K562 (cell line): ENCODE data around the gene PPP3CB. TPM values are rescaled to one million over a fixed set of nuclear protein-coding genes. Genes with fewer than 3 reads are reported as not detected.

Experiments
- CAMTA2 ChIP-seq: fragments of 250-450 bp; sonication (Bioruptor Pico); conservative IDR thresholded peaks from 2 replicates; pipeline ENCODE4 v1.5.1; 2022
- DNMT1 ChIP-seq: fragments of 450-650 bp; IDR thresholded peaks from 2 replicates; pipeline ENCODE4 v1.6.1; 2016; ENCODE audit warnings: antibody characterized with exemption, mild to moderate bottlenecking
- EZH2 ChIP-seq: IDR thresholded peaks from 2 replicates; pipeline ENCODE4 v1.6.1; 2012; ENCODE audit warnings: low read depth, mild to moderate bottlenecking, inconsistent platforms, low read length, borderline replicate concordance
- FIP1L1 ChIP-seq: fragments of 200-400 bp; formaldehyde crosslinking; IDR thresholded peaks from 2 replicates; pipeline ENCODE4 v1.6.1; 2018; ENCODE audit warnings: mild to moderate bottlenecking, low read depth, low read length; ENCODE audit not compliant: poor library complexity, severe bottlenecking
- FOXK2 ChIP-seq, 2 experiments: fragments of 450-650 bp; IDR thresholded peaks in 1 of 2; conservative IDR thresholded peaks in 1 of 2; 2 replicates each; pipeline ENCODE4 v1.6.1; 2016; ENCODE audit warnings: low read depth in 2 of 2, mild to moderate bottlenecking in 1 of 2
- GTF2E2 ChIP-seq: fragments of 200-800 bp; sonication (Bioruptor generic); IDR thresholded peaks from 2 replicates; pipeline ENCODE4 v1.6.1; 2016; ENCODE audit warnings: missing genetic modification characterization, missing compliant biosample characterization
- HOXB6 ChIP-seq: fragments of 250-450 bp; sonication (Bioruptor Pico); IDR thresholded peaks from 2 replicates; pipeline ENCODE4 v1.5.1; 2022; ENCODE audit warnings: mild to moderate bottlenecking, borderline replicate concordance
- IFI16 ChIP-seq: fragments of 250-450 bp; sonication (Bioruptor Pico); IDR thresholded peaks from 2 replicates; pipeline ENCODE4 v2.1.2; 2022; ENCODE audit warnings: mild to moderate bottlenecking, inconsistent platforms
- JUNB ChIP-seq: fragments of 450-650 bp; formaldehyde crosslinking; conservative IDR thresholded peaks from 2 replicates; pipeline ENCODE4 v1.4.0; 2020; ENCODE audit warnings: mild to moderate bottlenecking
- NFYB ChIP-seq: IDR thresholded peaks from 2 replicates; pipeline ENCODE4 v1.6.1; 2011; ENCODE audit warnings: mild to moderate bottlenecking, moderate library complexity; ENCODE audit not compliant: insufficient read length; ENCODE audit errors: extremely low read depth
- PHF21A ChIP-seq: fragments of 450-650 bp; IDR thresholded peaks from 2 replicates; pipeline ENCODE4 v1.6.1; 2017; ENCODE audit warnings: low read depth, borderline replicate concordance
- POU5F1 ChIP-seq: fragments of 150-350 bp; IDR thresholded peaks from 2 replicates; pipeline ENCODE4 v1.6.1; 2014; ENCODE audit warnings: borderline replicate concordance, low read length, low read depth, mild to moderate bottlenecking; ENCODE audit not compliant: partially characterized antibody
- RAD21 ChIP-seq, 2 experiments: fragments of 250-450 bp in 1 of 2; fragments of 450-650 bp in 1 of 2; sonication (Bioruptor Pico) in 1 of 2; formaldehyde crosslinking in 1 of 2; IDR thresholded peaks in 1 of 2; conservative IDR thresholded peaks in 1 of 2; 2 replicates each; pipeline versions ENCODE4 v1.4.0 to v1.8.0; 2020 to 2022; ENCODE audit warnings: mild to moderate bottlenecking in 2 of 2, moderate library complexity in 1 of 2
- RB1 ChIP-seq: fragments of 450-650 bp; IDR thresholded peaks from 2 replicates; pipeline ENCODE4 v1.6.1; 2017; ENCODE audit warnings: low read depth, mild to moderate bottlenecking
- SMAD1 ChIP-seq: fragments of 150-350 bp; IDR thresholded peaks from 2 replicates; pipeline ENCODE4 v1.6.1; 2014; ENCODE audit warnings: low read length, low read depth; ENCODE audit not compliant: partially characterized antibody
- SP1 ChIP-seq: sonication (generic); formaldehyde crosslinking; IDR thresholded peaks from 2 replicates; pipeline ENCODE4 v1.8.1; 2022; ENCODE audit warnings: mild to moderate bottlenecking, missing genetic modification reagents
- TAL1 ChIP-seq: fragments of 450-650 bp; IDR thresholded peaks from 2 replicates; pipeline ENCODE4 v1.6.1; 2016; ENCODE audit warnings: mild to moderate bottlenecking
- TBP ChIP-seq: optimal IDR thresholded peaks from 2 replicates; pipeline ENCODE3; 2011; ENCODE audit warnings: low read depth, low read length, improper control_type of control experiment
- TCF3 ChIP-seq: sonication (generic); formaldehyde crosslinking; IDR thresholded peaks from 2 replicates; pipeline ENCODE4 v1.4.0; 2020; ENCODE audit warnings: mild to moderate bottlenecking, missing genetic modification reagents
- XRCC3 ChIP-seq: fragments of 450-650 bp; IDR thresholded peaks from 2 replicates; pipeline ENCODE4 v1.6.1; 2017; ENCODE audit warnings: mild to moderate bottlenecking, moderate library complexity
- ZNF134 ChIP-seq: fragments of 250-450 bp; sonication (Bioruptor Pico); conservative IDR thresholded peaks from 2 replicates; pipeline ENCODE4 v1.4.0; 2020
- ZNF431 ChIP-seq: sonication (generic); formaldehyde crosslinking; IDR thresholded peaks from 2 replicates; pipeline ENCODE4 v1.8.0; 2022; ENCODE audit warnings: mild to moderate bottlenecking, missing genetic modification reagents
- ZNF586 ChIP-seq: fragments of 450-650 bp; formaldehyde crosslinking; conservative IDR thresholded peaks from 2 replicates; pipeline ENCODE4 v1.4.0; 2020; ENCODE audit warnings: mild to moderate bottlenecking, moderate library complexity
- polyA plus RNA-seq, 8 experiments: library from polyadenylated mRNA; depleted of rRNA in 4 of 8; stranded (reverse) in 5 of 8; unstranded in 3 of 8; fragments of >200 nt; fragmentation: Nextera tagmentation in 2 of 8; fragmentation: Illumina TruSeq in 1 of 8; extraction: Ambion mirVana in 2 of 8; extraction: Trizol in 1 of 8; gene quantifications; 2 replicates each; pipeline versions ENCODE4 v1.2.1 to v1.2.3, GENCODE V29; 2011 to 2014; ENCODE audit warnings: inconsistent platforms in 1 of 8, missing spikeins in 1 of 8
- total RNA-seq, 7 experiments: library from RNA; depleted of rRNA in 6 of 7; stranded (reverse); fragments of >200 nt in 6 of 7; fragmentation: Illumina TruSeq in 2 of 7; extraction: Trizol in 2 of 7; gene quantifications; 2 replicates each; pipeline versions ENCODE4 v1.2.1 to v1.2.3, GENCODE V29; 2011 to 2021; ENCODE audit warnings: low replicate concordance in 1 of 7
- TF ChIP-seq, protein P1 (sequence below): fragments of 450-650 bp; conservative IDR thresholded peaks from 2 replicates; pipeline ENCODE4 v1.6.1; 2016; ENCODE audit warnings: missing genetic modification characterization, low read depth, mild to moderate bottlenecking, control low read depth, missing compliant biosample characterization
- TF ChIP-seq, protein P2 (sequence below): fragments of 450-650 bp; IDR thresholded peaks from 2 replicates; pipeline ENCODE4 v1.6.1; 2018; ENCODE audit warnings: mild to moderate bottlenecking, low read depth; ENCODE audit not compliant: partially characterized antibody
- TF ChIP-seq, protein P3 (sequence below): sonication (generic); formaldehyde crosslinking; IDR thresholded peaks from 2 replicates; pipeline ENCODE4 v1.4.0; 2020; ENCODE audit warnings: mild to moderate bottlenecking, missing genetic modification reagents

The PPP3CB gene
- total and polyA plus RNA-seq, 9 of the 15 experiments (the other 6 are each of a cell fraction or from before 2014, with no cell fraction given) = 9.6 to 27.6 (median 17.8) TPM

DNA sequence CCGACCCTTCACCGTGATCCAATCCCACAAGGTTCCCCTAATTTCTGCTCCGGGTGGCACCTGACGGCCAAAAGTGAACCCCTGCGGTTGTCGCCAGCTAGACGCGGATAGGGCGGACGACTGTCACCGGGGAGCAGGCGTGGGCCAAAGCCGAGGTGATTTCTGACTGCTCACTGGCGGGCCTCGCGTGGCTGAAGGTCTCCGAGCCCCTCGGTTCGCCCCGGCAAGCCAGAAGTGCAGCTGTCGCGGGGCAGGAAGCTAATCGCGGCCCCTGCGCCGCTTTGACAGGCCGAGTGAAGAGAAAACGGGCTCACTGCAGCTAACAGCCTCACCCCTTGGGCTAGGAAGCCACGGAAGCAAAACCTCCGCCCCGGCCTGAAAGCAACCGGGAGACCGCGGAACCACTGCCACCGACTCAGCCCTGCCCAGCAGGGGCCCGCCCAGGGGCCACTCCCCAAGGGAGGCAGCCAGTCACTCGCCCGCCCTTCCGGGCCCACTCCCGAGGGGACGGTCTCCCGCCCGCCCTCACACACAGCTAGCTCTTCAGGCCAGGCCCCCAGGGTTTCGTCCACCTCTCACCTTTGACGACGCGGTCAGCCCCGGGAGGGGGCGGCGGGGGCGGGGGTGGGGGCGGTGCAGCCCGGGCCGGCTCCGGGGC is 469 bp downstream of the PPP3CB start (continued):
- TF ChIP-seq, protein P1, sequence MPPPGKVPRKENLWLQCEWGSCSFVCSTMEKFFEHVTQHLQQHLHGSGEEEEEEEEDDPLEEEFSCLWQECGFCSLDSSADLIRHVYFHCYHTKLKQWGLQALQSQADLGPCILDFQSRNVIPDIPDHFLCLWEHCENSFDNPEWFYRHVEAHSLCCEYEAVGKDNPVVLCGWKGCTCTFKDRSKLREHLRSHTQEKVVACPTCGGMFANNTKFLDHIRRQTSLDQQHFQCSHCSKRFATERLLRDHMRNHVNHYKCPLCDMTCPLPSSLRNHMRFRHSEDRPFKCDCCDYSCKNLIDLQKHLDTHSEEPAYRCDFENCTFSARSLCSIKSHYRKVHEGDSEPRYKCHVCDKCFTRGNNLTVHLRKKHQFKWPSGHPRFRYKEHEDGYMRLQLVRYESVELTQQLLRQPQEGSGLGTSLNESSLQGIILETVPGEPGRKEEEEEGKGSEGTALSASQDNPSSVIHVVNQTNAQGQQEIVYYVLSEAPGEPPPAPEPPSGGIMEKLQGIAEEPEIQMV (tag) = no peak
- TF ChIP-seq PHF21A = no peak
- no peak for TF ChIP-seq HOXB6 (CRISPR knock-in tag)
- no peak for TF ChIP-seq IFI16 (CRISPR knock-in tag)
- no peak for TF ChIP-seq TAL1
- TF ChIP-seq FOXK2 (conservative IDR thresholded peaks at IDR 0.05 in 1 of 2, IDR thresholded peaks at IDR 0.05 in 1 of 2; ENCODE audit: low read depth in 2 of 2) = no peak
- no peak for TF ChIP-seq POU5F1
- TF ChIP-seq ZNF586 (CRISPR knock-in tag) = no peak
- TF ChIP-seq TCF3 (CRISPR knock-in tag) = no peak; the same call in 1 of the 2 replicates
- TF ChIP-seq TBP = peak; percentile 69
- peak; percentile 90 for TF ChIP-seq CAMTA2
- TF ChIP-seq DNMT1 = no peak
- TF ChIP-seq ZNF134 (CRISPR knock-in tag) = no peak
- no peak for TF ChIP-seq NFYB
- TF ChIP-seq, protein P2, sequence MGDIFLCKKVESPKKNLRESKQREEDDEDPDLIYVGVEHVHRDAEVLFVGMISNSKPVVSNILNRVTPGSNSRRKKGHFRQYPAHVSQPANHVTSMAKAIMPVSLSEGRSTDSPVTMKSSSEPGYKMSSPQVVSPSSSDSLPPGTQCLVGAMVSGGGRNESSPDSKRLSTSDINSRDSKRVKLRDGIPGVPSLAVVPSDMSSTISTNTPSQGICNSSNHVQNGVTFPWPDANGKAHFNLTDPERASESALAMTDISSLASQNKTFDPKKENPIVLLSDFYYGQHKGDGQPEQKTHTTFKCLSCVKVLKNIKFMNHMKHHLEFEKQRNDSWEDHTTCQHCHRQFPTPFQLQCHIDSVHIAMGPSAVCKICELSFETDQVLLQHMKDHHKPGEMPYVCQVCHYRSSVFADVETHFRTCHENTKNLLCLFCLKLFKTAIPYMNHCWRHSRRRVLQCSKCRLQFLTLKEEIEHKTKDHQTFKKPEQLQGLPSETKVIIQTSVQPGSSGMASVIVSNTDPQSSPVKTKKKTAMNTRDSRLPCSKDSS = no peak
- TF ChIP-seq XRCC3 = no peak
- TF ChIP-seq JUNB = no peak
- no peak for TF ChIP-seq SP1 (CRISPR knock-in tag)
- TF ChIP-seq RAD21 (CRISPR knock-in tag; conservative IDR thresholded peaks at IDR 0.05 in 1 of 2, IDR thresholded peaks at IDR 0.05 in 1 of 2) = no peak
- peak; percentile 91 for TF ChIP-seq FIP1L1
- TF ChIP-seq GTF2E2 (tag) = peak; percentile 89
- no peak for TF ChIP-seq EZH2
- TF ChIP-seq SMAD1 = no peak
- TF ChIP-seq, protein P3, sequence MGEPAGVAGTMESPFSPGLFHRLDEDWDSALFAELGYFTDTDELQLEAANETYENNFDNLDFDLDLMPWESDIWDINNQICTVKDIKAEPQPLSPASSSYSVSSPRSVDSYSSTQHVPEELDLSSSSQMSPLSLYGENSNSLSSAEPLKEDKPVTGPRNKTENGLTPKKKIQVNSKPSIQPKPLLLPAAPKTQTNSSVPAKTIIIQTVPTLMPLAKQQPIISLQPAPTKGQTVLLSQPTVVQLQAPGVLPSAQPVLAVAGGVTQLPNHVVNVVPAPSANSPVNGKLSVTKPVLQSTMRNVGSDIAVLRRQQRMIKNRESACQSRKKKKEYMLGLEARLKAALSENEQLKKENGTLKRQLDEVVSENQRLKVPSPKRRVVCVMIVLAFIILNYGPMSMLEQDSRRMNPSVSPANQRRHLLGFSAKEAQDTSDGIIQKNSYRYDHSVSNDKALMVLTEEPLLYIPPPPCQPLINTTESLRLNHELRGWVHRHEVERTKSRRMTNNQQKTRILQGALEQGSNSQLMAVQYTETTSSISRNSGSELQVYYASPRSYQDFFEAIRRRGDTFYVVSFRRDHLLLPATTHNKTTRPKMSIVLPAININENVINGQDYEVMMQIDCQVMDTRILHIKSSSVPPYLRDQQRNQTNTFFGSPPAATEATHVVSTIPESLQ (CRISPR knock-in tag) = no peak
- TF ChIP-seq RB1 = peak; percentile 20; the same call in 1 of the 2 replicates
- TF ChIP-seq ZNF431 (CRISPR knock-in tag) = no peak
